Skeletal muscle tissue (tissue), 4 donors: ENCODE measurements around the gene SLC27A1. TPM values are rescaled to one million over a fixed set of nuclear protein-coding genes. Genes with fewer than 3 reads are reported as not detected.

Experiments
- H3K27ac ChIP-seq: one replicate; pipeline ENCODE4 v1.7.0; 2013; ENCODE audit warnings: mild to moderate bottlenecking, low read depth, low read length, inconsistent platforms
- H3K27me3 ChIP-seq, 3 donors: one replicate each; pipeline ENCODE4 v1.7.0; 2013; ENCODE audit warnings: low read length in 3 of 3; ENCODE audit not compliant: control insufficient read depth in 3 of 3, insufficient read depth in 3 of 3
- H3K36me3 ChIP-seq, 3 donors: one replicate each; pipeline ENCODE4 v1.7.0; 2013; ENCODE audit warnings: low read length in 3 of 3; ENCODE audit not compliant: control insufficient read depth in 3 of 3, insufficient read depth in 3 of 3
- H3K4me1 ChIP-seq, 3 donors: one replicate each; pipeline ENCODE4 v1.7.0; 2013; ENCODE audit warnings: low read length in 3 of 3, mild to moderate bottlenecking in 3 of 3; ENCODE audit not compliant: control insufficient read depth in 3 of 3, insufficient read depth in 3 of 3
- H3K4me3 ChIP-seq, 3 donors: one replicate each; pipeline ENCODE4 v1.7.0; 2013; ENCODE audit warnings: low read length in 3 of 3
- H3K9ac ChIP-seq, 3 donors: one replicate each; pipeline ENCODE4 v1.7.0; 2013; ENCODE audit warnings: low read length in 3 of 3, mild to moderate bottlenecking in 3 of 3, moderate library complexity in 2 of 3, low read depth in 1 of 3
- H3K9me3 ChIP-seq, 3 donors: one replicate each; pipeline ENCODE4 v1.7.0; 2013; ENCODE audit warnings: low read length in 3 of 3; ENCODE audit not compliant: control insufficient read depth in 3 of 3
- total RNA-seq: library from RNA; depleted of rRNA; stranded (reverse); fragments of >200 nt; gene quantifications from one replicate; pipeline ENCODE4 v1.2.3, GENCODE V29; 2014
- donor health status: Osteomylitis.

Gene SLC27A1
- total RNA-seq: 12.0 TPM

- Histone ChIP-seq H3K36me3 (peaks cover 0 to 8% (median 5%) of the 10 kb centered on the region in 3 donors), H3K4me3 (peak within 1 kb of the TSS; percentile 84 to 94 (median 90)), H3K9me3 (no peaks in the 10 kb centered on the region), H3K4me1 (peaks cover 31 to 42% (median 33%) of the 10 kb centered on the region in 3 donors), H3K9ac (peak within 1 kb of the TSS; percentile 93 to 99 (median 97)), H3K27me3 (no peaks in the 10 kb centered on the region), H3K27ac (peak within 1 kb of the TSS; percentile 90)
Observed at GRCh38 chr19:17470068-17470841, at the start of gene SLC27A1. TSS of gene SLC27A1 (plus strand) at chr19:17470524. CDS start at chr19:17470541, 17 bp downstream.

- no peak overlapping the region for H3K4me3 ChIP-seq
- H3K36me3 ChIP-seq: peaks cover 6 to 12% (median 7%) of the 10 kb centered on the region in 3 donors
- no peak overlapping the region for H3K27ac ChIP-seq
- no peaks in the 10 kb centered on the region for H3K27me3 ChIP-seq
- H3K9me3 ChIP-seq: no peaks in the 10 kb centered on the region
- no peak overlapping the region for H3K9ac ChIP-seq
- peaks cover 11 to 14% (median 12%) of the 10 kb centered on the region in 3 donors for H3K4me1 ChIP-seq
Observed at GRCh38 chr19:17421942-17422341, 48.4 kb upstream of the SLC27A1 start.

- H3K9me3 ChIP-seq: no peaks in the 10 kb centered on the region
- no peak overlapping the region for H3K4me3 ChIP-seq
- no peaks in the 10 kb centered on the region for H3K27me3 ChIP-seq
- no peak overlapping the region for H3K9ac ChIP-seq
- no peak overlapping the region for H3K27ac ChIP-seq
- H3K36me3 ChIP-seq: peaks cover 6 to 12% (median 7%) of the 10 kb centered on the region in 3 donors
- peaks cover 11 to 14% (median 12%) of the 10 kb centered on the region in 3 donors for H3K4me1 ChIP-seq
Observed at GRCh38 chr19:17423429-17424208, 46.7 kb upstream of the SLC27A1 start.

GRCh38 chr19:17424743-17425365, 45.5 kb upstream of the SLC27A1 start:
- Histone ChIP-seq H3K9me3 (no peaks in the 10 kb centered on the region), H3K36me3 (peaks cover 6 to 12% (median 7%) of the 10 kb centered on the region in 3 donors), H3K27ac (no peak overlapping the region), H3K4me1 (peaks cover 9% of the 10 kb centered on the region in 3 donors), H3K4me3 (no peak overlapping the region), H3K27me3 (no peaks in the 10 kb centered on the region), H3K9ac (no peak overlapping the region)

DNA sequence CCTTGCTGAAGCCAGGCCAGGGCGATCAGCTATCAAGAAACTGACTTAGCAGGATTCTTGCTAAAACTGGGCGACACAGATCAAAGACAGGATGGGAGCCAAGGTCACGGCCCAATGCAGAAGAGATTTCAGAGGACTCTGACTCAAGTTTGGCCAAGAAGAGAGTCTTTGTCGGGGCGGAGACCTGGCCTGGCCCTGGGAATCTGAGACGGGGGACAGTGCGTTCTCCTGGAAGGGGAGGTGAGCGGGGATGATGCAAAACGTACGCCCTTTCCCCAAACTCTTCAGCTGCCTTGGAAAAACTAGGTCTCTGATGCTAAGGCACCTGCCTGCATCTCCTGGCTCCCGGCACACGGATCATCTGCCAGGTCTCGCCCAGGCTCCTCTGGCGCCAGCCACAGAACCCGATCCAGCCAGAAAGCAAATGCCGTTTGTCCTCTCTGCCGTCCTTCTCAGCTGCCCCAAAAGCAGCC, 40.6 kb upstream of the SLC27A1 start:
- no peaks in the 10 kb centered on the region for H3K9me3 ChIP-seq
- H3K4me1 ChIP-seq: peaks cover 5 to 6% (median 6%) of the 10 kb centered on the region in 3 donors
- H3K27me3 ChIP-seq: peaks cover 0 to 6% (median 0%) of the 10 kb centered on the region in 3 donors
- peak overlapping the region in 1 of 3 donors; percentile 51 for H3K9ac ChIP-seq
- H3K36me3 ChIP-seq: no peaks in the 10 kb centered on the region
- H3K27ac ChIP-seq: no peak overlapping the region
- H3K4me3 ChIP-seq: no peak overlapping the region

DNA sequence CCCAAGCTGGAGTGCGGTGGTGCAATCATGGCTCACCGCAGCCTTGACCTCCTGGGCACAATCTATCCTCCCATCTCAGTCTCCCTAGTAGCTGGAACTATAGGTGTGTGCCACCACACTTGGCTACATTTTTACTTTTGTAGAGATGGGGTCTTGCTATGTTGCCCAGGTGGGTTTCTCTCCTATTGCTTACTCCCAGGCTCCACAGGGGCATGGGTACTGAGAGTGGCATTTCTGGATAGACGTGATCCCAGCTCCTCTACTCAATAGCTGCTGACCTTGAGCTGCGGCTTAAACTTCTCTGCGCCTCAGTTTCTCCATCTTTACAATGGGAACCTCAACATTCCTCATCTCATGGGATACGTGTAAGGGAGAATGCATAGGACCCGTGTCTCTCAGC, 38.9 kb upstream of the SLC27A1 start:
- Histone ChIP-seq H3K4me1 (peaks cover 5 to 6% (median 6%) of the 10 kb centered on the region in 3 donors), H3K4me3 (no peak overlapping the region), H3K36me3 (no peaks in the 10 kb centered on the region), H3K27me3 (peaks cover 0 to 6% (median 0%) of the 10 kb centered on the region in 3 donors), H3K9ac (no peak overlapping the region), H3K9me3 (no peaks in the 10 kb centered on the region), H3K27ac (no peak overlapping the region)

GRCh38 chr19:17435218-17435617, 35.1 kb upstream of the SLC27A1 start:
- Histone ChIP-seq H3K36me3 (no peaks in the 10 kb centered on the region), H3K9me3 (no peaks in the 10 kb centered on the region), H3K9ac (no peak overlapping the region), H3K4me3 (no peak overlapping the region), H3K27ac (no peak overlapping the region), H3K27me3 (peaks cover 0 to 8% (median 3%) of the 10 kb centered on the region in 3 donors), H3K4me1 (no peaks in the 10 kb centered on the region)

DNA sequence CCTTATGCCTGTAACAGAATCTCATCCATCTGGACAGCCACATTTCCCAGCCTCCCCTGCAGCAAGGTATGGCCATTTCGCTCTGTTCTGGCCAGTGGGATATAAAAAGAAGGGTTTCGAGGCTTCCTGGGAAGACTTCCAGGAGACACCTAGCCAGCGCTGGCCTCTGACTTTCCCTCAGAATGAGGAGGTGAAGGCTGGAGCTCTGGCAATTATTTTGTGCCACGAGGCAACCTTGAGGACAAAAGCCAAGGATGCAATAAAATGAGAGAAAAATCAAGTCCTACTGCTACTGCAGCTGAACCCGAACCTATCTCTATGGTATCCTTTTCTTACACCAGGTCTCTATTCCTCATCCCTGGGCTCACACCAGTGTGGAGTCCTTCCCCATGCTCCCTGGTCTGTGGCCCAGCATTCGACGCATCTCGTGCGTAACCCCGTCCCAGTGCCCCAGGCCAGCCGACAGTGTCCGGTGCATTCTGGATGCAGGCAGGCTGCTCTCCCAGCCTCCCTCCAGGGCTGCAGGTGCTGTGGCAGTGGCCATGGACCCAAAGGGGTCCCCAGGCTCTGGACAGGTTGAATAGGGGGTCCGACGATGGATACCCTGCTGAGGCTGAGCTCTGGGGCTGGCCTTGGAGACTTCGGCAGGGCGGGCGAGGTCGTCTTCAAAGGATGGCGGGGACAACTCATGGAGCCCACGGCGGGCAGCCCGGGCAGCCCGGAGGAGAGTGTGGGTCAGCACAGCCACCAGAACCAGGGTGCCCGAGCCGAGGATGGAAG, 34.0 kb upstream of the SLC27A1 start:
- no peak overlapping the region for H3K9ac ChIP-seq
- no peak overlapping the region for H3K27ac ChIP-seq
- peaks cover 0 to 7% (median 3%) of the 10 kb centered on the region in 3 donors for H3K27me3 ChIP-seq
- H3K4me3 ChIP-seq: no peak overlapping the region
- peaks cover 0 to 2% (median 0%) of the 10 kb centered on the region in 3 donors for H3K9me3 ChIP-seq
- no peaks in the 10 kb centered on the region for H3K36me3 ChIP-seq
- H3K4me1 ChIP-seq: no peaks in the 10 kb centered on the region

DNA sequence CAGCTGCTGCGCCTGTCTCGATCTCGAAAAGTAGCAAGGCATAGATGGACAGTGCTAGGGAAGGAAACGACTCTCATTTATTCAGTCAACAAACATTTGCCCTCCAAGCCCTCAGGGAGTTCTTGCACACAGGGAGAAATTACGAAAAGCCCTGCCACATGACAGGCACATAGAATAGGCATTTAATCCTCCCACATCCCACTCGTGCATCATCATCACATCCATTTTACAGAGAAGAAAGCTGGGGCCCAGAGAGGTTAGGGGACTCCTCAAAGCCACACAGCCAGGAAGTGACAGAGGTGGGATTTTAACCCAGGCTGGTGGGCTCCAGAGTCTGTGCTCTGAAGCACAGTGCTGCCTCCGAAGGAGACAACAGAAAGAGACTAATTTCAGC, 33.5 kb upstream of the SLC27A1 start:
- no peaks in the 10 kb centered on the region for H3K4me1 ChIP-seq
- H3K4me3 ChIP-seq: no peak overlapping the region
- peaks cover 0 to 3% (median 0%) of the 10 kb centered on the region in 3 donors for H3K9me3 ChIP-seq
- no peak overlapping the region for H3K27ac ChIP-seq
- no peaks in the 10 kb centered on the region for H3K36me3 ChIP-seq
- peaks cover 0 to 6% (median 3%) of the 10 kb centered on the region in 3 donors for H3K27me3 ChIP-seq
- no peak overlapping the region for H3K9ac ChIP-seq
